ENCODE measurements around the gene MYO15A. TPM values are rescaled to one million over a fixed set of nuclear protein-coding genes. Genes with fewer than 3 reads are reported as not detected.

The MYO15A gene
- polyA plus RNA-seq, 3 donors, result 0.31 to 4.4 (median 0.56) TPM

DNA sequence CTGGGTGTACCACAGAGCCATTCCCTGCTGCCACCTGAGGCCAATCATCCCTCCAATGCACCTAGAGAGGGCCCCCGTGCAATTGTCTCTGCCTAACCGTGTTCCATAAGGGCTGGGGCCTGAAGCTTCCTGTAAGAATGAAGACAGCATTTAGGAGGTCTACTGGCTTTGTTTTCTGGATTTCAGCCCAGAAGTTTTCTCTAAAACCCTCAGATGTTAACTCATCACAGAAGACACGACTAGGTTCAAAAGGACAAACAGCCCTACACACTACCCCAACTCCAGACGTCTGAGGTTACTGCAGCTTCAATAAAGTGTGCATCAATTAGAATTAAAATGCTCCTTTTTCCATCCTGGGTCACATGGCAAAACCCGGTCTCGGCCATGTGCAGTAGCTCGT lies 31.6 kb upstream of the MYO15A start:
- Histone ChIP-seq H3K27ac (ENCODE audit: low read depth in 1 of 2, low read length in 2 of 2) (no peak overlapping the region), H2AFZ (ENCODE audit: insufficient read depth, low read depth, low read length, poor library complexity, severe bottlenecking) (no peak overlapping the region), H3K9me3 (replicated peaks in 1 of 2; ENCODE audit: control insufficient read depth in 1 of 2, insufficient read depth in 1 of 2, low read length in 2 of 2) (no peaks in the 10 kb centered on the region), H3K36me3 (replicated peaks in 1 of 2; ENCODE audit: control insufficient read depth in 1 of 2, insufficient read depth in 2 of 2, low read length in 2 of 2) (no peaks in the 10 kb centered on the region), H4K20me1 (ENCODE audit: insufficient read depth, low read length) (no peaks in the 10 kb centered on the region), H3K27me3 (ENCODE audit: control insufficient read depth in 2 of 2, insufficient read depth in 2 of 2, low read length in 2 of 2) (no peaks in the 10 kb centered on the region), H3K4me3 (replicated peaks in 1 of 3; ENCODE audit: low read depth in 2 of 3, low read length in 3 of 3) (no peak overlapping the region), H3K79me2 (ENCODE audit: insufficient read depth, low read length) (no peaks in the 10 kb centered on the region), H3K9ac (ENCODE audit: insufficient read depth, low read length, poor library complexity, severe bottlenecking) (no peak overlapping the region), H3K4me1 (ENCODE audit: control insufficient read depth in 1 of 2, insufficient read depth in 2 of 2, low read length in 2 of 2) (no peaks in the 10 kb centered on the region), H3K4me2 (replicated peaks; ENCODE audit: extremely low read depth, low read length, poor library complexity, severe bottlenecking) (no peak overlapping the region)
- H3K4me1 Mint-ChIP-seq, result no peaks in the 10 kb centered on the region
- no peak for DNase-seq
- H3K4me3 Mint-ChIP-seq, result no peak overlapping the region
- no peaks in the 10 kb centered on the region for H3K36me3 Mint-ChIP-seq
- intact Hi-C loops (cut with micrococcal nuclease), result no loop called here
- peaks cover 6 to 16% (median 15%) of the 10 kb centered on the region in 3 donors for H3K27me3 Mint-ChIP-seq (ENCODE audit: low read depth in 3 of 3)
- no peak overlapping the region for H3K27ac Mint-ChIP-seq
- WGBS (ENCODE audit: insufficient coverage), result 94% methylated on average over 6 of the region's 7 CpGs
- TF ChIP-seq, protein P1, sequence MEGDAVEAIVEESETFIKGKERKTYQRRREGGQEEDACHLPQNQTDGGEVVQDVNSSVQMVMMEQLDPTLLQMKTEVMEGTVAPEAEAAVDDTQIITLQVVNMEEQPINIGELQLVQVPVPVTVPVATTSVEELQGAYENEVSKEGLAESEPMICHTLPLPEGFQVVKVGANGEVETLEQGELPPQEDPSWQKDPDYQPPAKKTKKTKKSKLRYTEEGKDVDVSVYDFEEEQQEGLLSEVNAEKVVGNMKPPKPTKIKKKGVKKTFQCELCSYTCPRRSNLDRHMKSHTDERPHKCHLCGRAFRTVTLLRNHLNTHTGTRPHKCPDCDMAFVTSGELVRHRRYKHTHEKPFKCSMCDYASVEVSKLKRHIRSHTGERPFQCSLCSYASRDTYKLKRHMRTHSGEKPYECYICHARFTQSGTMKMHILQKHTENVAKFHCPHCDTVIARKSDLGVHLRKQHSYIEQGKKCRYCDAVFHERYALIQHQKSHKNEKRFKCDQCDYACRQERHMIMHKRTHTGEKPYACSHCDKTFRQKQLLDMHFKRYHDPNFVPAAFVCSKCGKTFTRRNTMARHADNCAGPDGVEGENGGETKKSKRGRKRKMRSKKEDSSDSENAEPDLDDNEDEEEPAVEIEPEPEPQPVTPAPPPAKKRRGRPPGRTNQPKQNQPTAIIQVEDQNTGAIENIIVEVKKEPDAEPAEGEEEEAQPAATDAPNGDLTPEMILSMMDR (IDR thresholded peaks at IDR 0.05), result no peak
- no peaks in the 10 kb centered on the region for H3K9me3 Mint-ChIP-seq

DNA sequence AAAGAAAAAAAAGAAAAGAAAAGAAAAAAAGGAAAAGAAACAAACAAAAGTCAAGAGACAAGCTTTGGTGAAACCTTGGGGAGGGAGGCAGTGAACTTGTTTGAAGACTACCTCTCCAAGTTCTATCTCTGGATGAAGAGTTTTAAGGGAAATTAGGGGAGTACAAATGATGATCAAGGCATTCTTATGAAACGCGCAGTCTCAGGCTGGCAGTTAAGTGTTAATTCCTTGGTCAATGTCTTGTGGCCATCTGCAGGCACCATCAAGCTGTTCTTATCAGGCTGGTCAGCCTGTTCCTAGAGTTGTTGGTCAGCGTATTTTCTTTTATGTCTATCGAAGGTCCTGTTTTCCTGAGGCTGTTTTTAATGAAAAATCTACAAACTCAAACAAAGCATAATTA lies 29.0 kb upstream of the MYO15A start:
- DNase-seq, result no peak
- Histone ChIP-seq H3K27ac (ENCODE audit: low read depth in 1 of 2, low read length in 2 of 2) (no peak overlapping the region), H3K4me1 (ENCODE audit: control insufficient read depth in 1 of 2, insufficient read depth in 2 of 2, low read length in 2 of 2) (no peaks in the 10 kb centered on the region), H3K36me3 (replicated peaks in 1 of 2; ENCODE audit: control insufficient read depth in 1 of 2, insufficient read depth in 2 of 2, low read length in 2 of 2) (no peaks in the 10 kb centered on the region), H4K20me1 (ENCODE audit: insufficient read depth, low read length) (no peaks in the 10 kb centered on the region), H3K79me2 (ENCODE audit: insufficient read depth, low read length) (no peaks in the 10 kb centered on the region), H3K27me3 (ENCODE audit: control insufficient read depth in 2 of 2, insufficient read depth in 2 of 2, low read length in 2 of 2) (no peaks in the 10 kb centered on the region), H3K4me3 (replicated peaks in 1 of 3; ENCODE audit: low read depth in 2 of 3, low read length in 3 of 3) (no peak overlapping the region), H3K9me3 (replicated peaks in 1 of 2; ENCODE audit: control insufficient read depth in 1 of 2, insufficient read depth in 1 of 2, low read length in 2 of 2) (no peaks in the 10 kb centered on the region), H3K4me2 (replicated peaks; ENCODE audit: extremely low read depth, low read length, poor library complexity, severe bottlenecking) (no peak overlapping the region), H2AFZ (ENCODE audit: insufficient read depth, low read depth, low read length, poor library complexity, severe bottlenecking) (no peak overlapping the region), H3K9ac (ENCODE audit: insufficient read depth, low read length, poor library complexity, severe bottlenecking) (no peak overlapping the region)
- Mint-ChIP-seq H3K9me3 (no peaks in the 10 kb centered on the region), H3K27me3 (ENCODE audit: low read depth in 3 of 3) (peaks cover 6 to 13% (median 10%) of the 10 kb centered on the region in 3 donors), H3K36me3 (no peaks in the 10 kb centered on the region), H3K4me1 (no peaks in the 10 kb centered on the region), H3K4me3 (no peak overlapping the region), H3K27ac (peak overlapping the region in 1 of 7 donors; percentile 31)
- TF ChIP-seq, protein P1 (IDR thresholded peaks at IDR 0.05), result no peak
- 100% methylated on average over 2 of the region's 4 CpGs for WGBS (ENCODE audit: insufficient coverage)
- intact Hi-C loops (cut with micrococcal nuclease), result no loop called here

Data from CD14-positive monocyte (primary cell).